GM12878 (cell line): ENCODE measurements around the gene MIR17HG. TPM values are rescaled to one million over a fixed set of nuclear protein-coding genes. Genes with fewer than 3 reads are reported as not detected.

Source experiments
- ATAC-seq: fragments of 200-7000 bp; cut with Tn5 transposase; 3 replicates; pipeline ENCODE4 v1.9.1; 2020; ENCODE audit warnings: mild to moderate bottlenecking, moderate library complexity
- BruUV-seq: library from RNA; stranded (reverse); fragments of 400-500 nt; replicated peaks from 2 replicates; lab custom pipeline; 2021; lab: Mats Ljungman, UMichigan
- CTCF ChIA-PET: fragments of 300-600 bp; sonication (Branson Sonifier 250); formaldehyde crosslinking; extraction: SDS; loops from one replicate; lab custom pipeline; 2021; ENCODE audit warnings: inconsistent platforms; lab: Yijun Ruan, JAX
- POLR2A ChIA-PET: fragments of 350-600 bp; formaldehyde crosslinking; extraction: SDS; loops from one replicate; lab custom pipeline; 2021; ENCODE audit warnings: inconsistent platforms; lab: Charles Lee
- RAD21 ChIA-PET: fragments of 300-600 bp; sonication (Branson Sonifier 250); formaldehyde crosslinking; loops from one replicate; lab custom pipeline; 2023; ENCODE audit warnings: antibody characterized with exemption; ENCODE audit not compliant: unreplicated experiment; lab: Charles Lee
- SMC1A ChIA-PET: fragments of 300-600 bp; sonication (Branson Sonifier 250); formaldehyde crosslinking; loops from one replicate; lab custom pipeline; 2023; ENCODE audit not compliant: unreplicated experiment, uncharacterized antibody; lab: Charles Lee
- DNase-seq: peaks from one replicate; pipeline ENCODE4 v3.0.0-alpha.2; 2011; ENCODE audit warnings: low read depth, low spot score
- FAIRE-seq: peaks from 3 replicates; lab custom pipeline; 2011; peaks lifted over from hg19 to GRCh38; lab: Jason Lieb, UNC
- H2AFZ ChIP-seq: 2 replicates; pipeline ENCODE4 v1.6.0; 2011; ENCODE audit warnings: low read depth, low read length, control low read depth; ENCODE audit not compliant: control insufficient read depth
- H3K27ac ChIP-seq: 2 replicates; pipeline ENCODE4 v1.5.1; 2011; ENCODE audit warnings: control low read depth; ENCODE audit not compliant: control insufficient read depth, insufficient read depth
- H3K27me3 ChIP-seq, 2 experiments: replicated peaks in 1 of 2; 2 replicates each; pipeline versions ENCODE4 v1.6.0 to v1.6.1; 2011; ENCODE audit warnings: low read length in 1 of 2; ENCODE audit not compliant: control insufficient read depth in 2 of 2, insufficient read depth in 2 of 2
- H3K36me3 ChIP-seq, 2 experiments: 2 replicates each; pipeline ENCODE4 v1.5.1; 2011; ENCODE audit warnings: low read length in 1 of 2; ENCODE audit not compliant: control insufficient read depth in 2 of 2, insufficient read depth in 2 of 2
- H3K4me1 ChIP-seq: 2 replicates; pipeline ENCODE4 v1.6.1; 2011; ENCODE audit warnings: mild to moderate bottlenecking, low read length, moderate library complexity, mixed read lengths; ENCODE audit not compliant: control insufficient read depth, insufficient read depth
- H3K4me2 ChIP-seq: 2 replicates; pipeline ENCODE4 v1.6.0; 2011; ENCODE audit warnings: control low read depth; ENCODE audit not compliant: control insufficient read depth, insufficient read depth
- H3K4me3 ChIP-seq: fragments of 200-600 bp; sonication (generic); 2 replicates; pipeline ENCODE4 v1.5.1; 2016
- H3K79me2 ChIP-seq: 2 replicates; pipeline ENCODE4 v1.6.0; 2011; ENCODE audit warnings: low read length; ENCODE audit not compliant: control insufficient read depth, insufficient read depth
- H3K9ac ChIP-seq: 2 replicates; pipeline ENCODE4 v1.8.0; 2011; ENCODE audit warnings: low read length, control low read depth, mixed read lengths; ENCODE audit not compliant: control insufficient read depth, insufficient read depth
- H3K9me3 ChIP-seq: replicated peaks from 3 replicates; pipeline ENCODE4 v1.5.1; 2011; ENCODE audit warnings: mild to moderate bottlenecking, low read length; ENCODE audit not compliant: control insufficient read depth, insufficient read depth
- H4K20me1 ChIP-seq: 2 replicates; pipeline ENCODE4 v1.6.0; 2011; ENCODE audit not compliant: control insufficient read depth, insufficient read depth
- CBFB ChIP-seq: IDR thresholded peaks from 2 replicates; pipeline ENCODE4 v1.6.1; 2016; ENCODE audit warnings: antibody characterized with exemption, low read depth
- CHD1 ChIP-seq: IDR thresholded peaks from 2 replicates; pipeline ENCODE4 v1.6.1; 2012; ENCODE audit warnings: low read depth, low read length, improper control_type of control experiment
- EGR1 ChIP-seq, 2 experiments: IDR thresholded peaks; 1 replicate in 1 of 2; 2 replicates in 1 of 2; pipeline ENCODE4 v1.6.1; 2011 to 2012; ENCODE audit warnings: low read depth in 2 of 2, low read length in 2 of 2, borderline replicate concordance in 1 of 2, mild to moderate bottlenecking in 1 of 2, moderate library complexity in 1 of 2
- IKZF1 ChIP-seq: fragments of 450-650 bp; conservative IDR thresholded peaks from 2 replicates; pipeline ENCODE4 v1.6.1; 2017; ENCODE audit warnings: antibody characterized with exemption, mild to moderate bottlenecking
- JUND ChIP-seq: IDR thresholded peaks from 2 replicates; pipeline ENCODE4 v1.6.1; 2012; ENCODE audit warnings: low read depth, mild to moderate bottlenecking, low read length, improper control_type of control experiment, moderate library complexity
- RB1 ChIP-seq: fragments of 450-650 bp; formaldehyde crosslinking; IDR thresholded peaks from 2 replicates; pipeline ENCODE4 v1.6.1; 2017; ENCODE audit warnings: mild to moderate bottlenecking, borderline replicate concordance
- RBBP5 ChIP-seq: fragments of 200-600 bp; sonication (generic); conservative IDR thresholded peaks from 2 replicates; pipeline ENCODE4 v1.6.1; 2016
- RFX5 ChIP-seq: IDR thresholded peaks from 2 replicates; pipeline ENCODE4 v1.6.1; 2011; ENCODE audit warnings: low read depth, low read length, improper control_type of control experiment
- STAT1 ChIP-seq: fragments of 450-650 bp; conservative IDR thresholded peaks from 2 replicates; pipeline ENCODE4 v1.6.1; 2014; ENCODE audit warnings: antibody characterized with exemption, mild to moderate bottlenecking
- TCF12 ChIP-seq: IDR thresholded peaks from 2 replicates; pipeline ENCODE4 v1.6.1; 2011; ENCODE audit warnings: low read depth, mild to moderate bottlenecking, low read length
- YBX1 ChIP-seq: fragments of 450-650 bp; IDR thresholded peaks from 2 replicates; pipeline ENCODE4 v1.6.1; 2016; ENCODE audit warnings: antibody characterized with exemption
- ZBED1 ChIP-seq: IDR thresholded peaks from 2 replicates; pipeline ENCODE4 v1.6.1; 2016; ENCODE audit warnings: borderline replicate concordance
- WGBS: methylation state at CpG from one replicate; pipeline ENCODE4 v1.1.6; 2016; ENCODE audit warnings: low lambda C conversion rate; ENCODE audit not compliant: insufficient replicate concordance, insufficient coverage; ENCODE audit errors: missing lambda C conversion rate; 5-methylcytosine and 5-hydroxymethylcytosine counted together
- in situ Hi-C: fragments of 300-500 bp; cut with MboI; formaldehyde crosslinking; loops from 9 replicates; pipeline ENCODE4 v1.14.3; 2018; ENCODE audit warnings: mixed read lengths
- intact Hi-C: fragments of 100-400 bp; cut with micrococcal nuclease; formaldehyde crosslinking; loops from one replicate; pipeline ENCODE4 v1.14.2; 2022; ENCODE audit not compliant: unreplicated experiment
- polyA plus RNA-seq, 11 experiments: library from polyadenylated mRNA; depleted of rRNA in 4 of 11; unstranded in 6 of 11; stranded (reverse) in 5 of 11; fragments of >200 nt; fragmentation: Nextera tagmentation in 4 of 11; fragmentation: Illumina TruSeq in 1 of 11; extraction: Ambion mirVana in 4 of 11; extraction: Trizol in 1 of 11; gene quantifications; 1 replicate in 1 of 11; 2 replicates in 10 of 11; pipeline versions ENCODE4 v1.2.1 to v1.2.3, GENCODE V29; 2011 to 2016; ENCODE audit warnings: inconsistent platforms in 2 of 11, missing spikeins in 2 of 11, low read depth in 1 of 11
- total RNA-seq, 4 experiments: library from RNA; depleted of rRNA in 3 of 4; stranded (reverse); fragments of >200 nt in 3 of 4; fragmentation: Illumina TruSeq in 1 of 4; extraction: Trizol in 1 of 4; gene quantifications; 2 replicates each; pipeline versions ENCODE4 v1.2.1 to v1.2.3, GENCODE V29; 2013 to 2021
- TF ChIP-seq, protein P1 (sequence below): fragments of 450-650 bp; IDR thresholded peaks from 2 replicates; pipeline ENCODE4 v1.6.1; 2018; ENCODE audit warnings: borderline replicate concordance, mild to moderate bottlenecking; ENCODE audit not compliant: partially characterized antibody
- TF ChIP-seq, protein P2 (sequence below): IDR thresholded peaks from 2 replicates; pipeline ENCODE4 v1.6.1; 2011; ENCODE audit warnings: borderline replicate concordance, low read depth, mild to moderate bottlenecking, moderate library complexity, low read length; ENCODE audit not compliant: insufficient read depth, poor library complexity, severe bottlenecking
- TF ChIP-seq, protein P3 (sequence below): fragments of 150-350 bp; IDR thresholded peaks from 2 replicates; pipeline ENCODE4 v1.6.1; 2016; ENCODE audit warnings: low read depth, low read length

Gene MIR17HG
- total and polyA plus RNA-seq, 10 of the 15 experiments (the other 5 are each of a cell fraction or from before 2014, with no cell fraction given) = 4.4 to 37.7 (median 15.1) TPM

DNA sequence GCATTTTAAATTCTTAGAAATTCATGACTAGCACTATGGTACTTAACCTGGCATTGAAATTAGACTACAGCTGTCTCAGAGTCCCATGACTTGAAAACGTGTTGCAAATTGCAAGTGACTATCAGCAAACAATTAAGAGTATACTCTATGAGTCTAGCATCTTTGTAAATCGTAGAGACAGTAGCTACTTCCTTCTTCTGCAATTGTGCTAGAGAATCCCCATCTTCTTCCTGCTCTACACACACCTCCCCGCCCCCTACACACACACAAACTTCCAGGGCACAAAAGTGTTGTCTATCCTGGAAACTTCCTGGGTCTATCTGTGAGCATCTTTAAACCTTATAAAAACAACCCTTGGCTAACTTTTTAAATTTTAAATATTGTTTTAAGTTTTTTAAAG is 35.2 kb upstream of the MIR17HG start:
- in situ Hi-C loops = no loop called here
- CTCF ChIA-PET = interaction anchor here (1.0 to 7.6 kb wide), 22 partner anchors 14 to 468 kb away, joined by 3 to 111 read pairs (median 8); partner anchors contain the start of gene MIR17HG
- no TSS peak for BruUV-seq
- Histone ChIP-seq H2AFZ (peak overlapping the region; percentile 47), H3K36me3 (no peaks in the 10 kb centered on the region), H3K9ac (no peak overlapping the region), H3K79me2 (no peaks in the 10 kb centered on the region), H3K4me1 (peaks cover 4% of the 10 kb centered on the region), H3K4me3 (no peak overlapping the region), H3K4me2 (no peak overlapping the region), H3K27ac (no peak overlapping the region), H4K20me1 (no peaks in the 10 kb centered on the region)
- RAD21 ChIA-PET = interaction anchor here (0.7 to 5.7 kb wide), 11 partner anchors 11 to 152 kb away, joined by 3 to 72 read pairs (median 12); partner anchors contain the start of gene MIR17HG
- 13% methylated on average over 3 of the region's 3 CpGs for WGBS
- POLR2A ChIA-PET = interaction anchor here (0.9 to 2.6 kb wide), 4 partner anchors 34 to 93 kb away, joined by 3 to 8 read pairs (median 7); no protein-coding TSS in a partner anchor
- peak; percentile 67 for ATAC-seq
- no peak for TF ChIP-seq RFX5
- TF ChIP-seq CBFB = no peak
- TF ChIP-seq RBBP5 = no peak
- TF ChIP-seq CHD1 = no peak
- no peak for TF ChIP-seq ZBED1
- TF ChIP-seq, protein P1, sequence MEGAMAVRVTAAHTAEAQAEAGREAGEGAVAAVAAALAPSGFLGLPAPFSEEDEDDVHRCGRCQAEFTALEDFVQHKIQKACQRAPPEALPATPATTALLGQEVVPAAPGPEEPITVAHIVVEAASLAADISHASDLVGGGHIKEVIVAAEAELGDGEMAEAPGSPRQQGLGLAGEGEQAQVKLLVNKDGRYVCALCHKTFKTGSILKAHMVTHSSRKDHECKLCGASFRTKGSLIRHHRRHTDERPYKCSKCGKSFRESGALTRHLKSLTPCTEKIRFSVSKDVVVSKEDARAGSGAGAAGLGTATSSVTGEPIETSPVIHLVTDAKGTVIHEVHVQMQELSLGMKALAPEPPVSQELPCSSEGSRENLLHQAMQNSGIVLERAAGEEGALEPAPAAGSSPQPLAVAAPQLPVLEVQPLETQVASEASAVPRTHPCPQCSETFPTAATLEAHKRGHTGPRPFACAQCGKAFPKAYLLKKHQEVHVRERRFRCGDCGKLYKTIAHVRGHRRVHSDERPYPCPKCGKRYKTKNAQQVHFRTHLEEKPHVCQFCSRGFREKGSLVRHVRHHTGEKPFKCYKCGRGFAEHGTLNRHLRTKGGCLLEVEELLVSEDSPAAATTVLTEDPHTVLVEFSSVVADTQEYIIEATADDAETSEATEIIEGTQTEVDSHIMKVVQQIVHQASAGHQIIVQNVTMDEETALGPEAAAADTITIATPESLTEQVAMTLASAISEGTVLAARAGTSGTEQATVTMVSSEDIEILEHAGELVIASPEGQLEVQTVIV = no peak
- TF ChIP-seq RB1 = no peak
- TF ChIP-seq, protein P2, sequence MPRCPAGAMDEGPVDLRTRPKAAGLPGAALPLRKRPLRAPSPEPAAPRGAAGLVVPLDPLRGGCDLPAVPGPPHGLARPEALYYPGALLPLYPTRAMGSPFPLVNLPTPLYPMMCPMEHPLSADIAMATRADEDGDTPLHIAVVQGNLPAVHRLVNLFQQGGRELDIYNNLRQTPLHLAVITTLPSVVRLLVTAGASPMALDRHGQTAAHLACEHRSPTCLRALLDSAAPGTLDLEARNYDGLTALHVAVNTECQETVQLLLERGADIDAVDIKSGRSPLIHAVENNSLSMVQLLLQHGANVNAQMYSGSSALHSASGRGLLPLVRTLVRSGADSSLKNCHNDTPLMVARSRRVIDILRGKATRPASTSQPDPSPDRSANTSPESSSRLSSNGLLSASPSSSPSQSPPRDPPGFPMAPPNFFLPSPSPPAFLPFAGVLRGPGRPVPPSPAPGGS = no peak
- TF ChIP-seq, protein P3, sequence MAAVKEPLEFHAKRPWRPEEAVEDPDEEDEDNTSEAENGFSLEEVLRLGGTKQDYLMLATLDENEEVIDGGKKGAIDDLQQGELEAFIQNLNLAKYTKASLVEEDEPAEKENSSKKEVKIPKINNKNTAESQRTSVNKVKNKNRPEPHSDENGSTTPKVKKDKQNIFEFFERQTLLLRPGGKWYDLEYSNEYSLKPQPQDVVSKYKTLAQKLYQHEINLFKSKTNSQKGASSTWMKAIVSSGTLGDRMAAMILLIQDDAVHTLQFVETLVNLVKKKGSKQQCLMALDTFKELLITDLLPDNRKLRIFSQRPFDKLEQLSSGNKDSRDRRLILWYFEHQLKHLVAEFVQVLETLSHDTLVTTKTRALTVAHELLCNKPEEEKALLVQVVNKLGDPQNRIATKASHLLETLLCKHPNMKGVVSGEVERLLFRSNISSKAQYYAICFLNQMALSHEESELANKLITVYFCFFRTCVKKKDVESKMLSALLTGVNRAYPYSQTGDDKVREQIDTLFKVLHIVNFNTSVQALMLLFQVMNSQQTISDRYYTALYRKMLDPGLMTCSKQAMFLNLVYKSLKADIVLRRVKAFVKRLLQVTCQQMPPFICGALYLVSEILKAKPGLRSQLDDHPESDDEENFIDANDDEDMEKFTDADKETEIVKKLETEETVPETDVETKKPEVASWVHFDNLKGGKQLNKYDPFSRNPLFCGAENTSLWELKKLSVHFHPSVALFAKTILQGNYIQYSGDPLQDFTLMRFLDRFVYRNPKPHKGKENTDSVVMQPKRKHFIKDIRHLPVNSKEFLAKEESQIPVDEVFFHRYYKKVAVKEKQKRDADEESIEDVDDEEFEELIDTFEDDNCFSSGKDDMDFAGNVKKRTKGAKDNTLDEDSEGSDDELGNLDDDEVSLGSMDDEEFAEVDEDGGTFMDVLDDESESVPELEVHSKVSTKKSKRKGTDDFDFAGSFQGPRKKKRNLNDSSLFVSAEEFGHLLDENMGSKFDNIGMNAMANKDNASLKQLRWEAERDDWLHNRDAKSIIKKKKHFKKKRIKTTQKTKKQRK = no peak
- no peak for TF ChIP-seq STAT1
- TF ChIP-seq YBX1 = no peak
- TF ChIP-seq TCF12 = no peak
- no peak for TF ChIP-seq IKZF1
- TF ChIP-seq JUND = no peak
- no peak for TF ChIP-seq EGR1 (IDR thresholded peaks at IDR 0.05; ENCODE audit: borderline replicate concordance in 1 of 2, low read depth in 2 of 2, low read length in 2 of 2)
- TF ChIP-seq, all 136 proteins: peak for 0
- FAIRE-seq (no peak), DNase-seq (no peak)
- Histone ChIP-seq H3K27me3 (no peaks in the 10 kb centered on the region), H3K9me3 (no peaks in the 10 kb centered on the region)
- SMC1A ChIA-PET = interaction anchor here (0.6 to 7.9 kb wide), 21 partner anchors 10 to 177 kb away, joined by 3 to 73 read pairs (median 6); partner anchors contain the start of gene MIR17HG
- intact Hi-C loops = no loop called here
